Effector memory CD4-positive, alpha-beta T cell (primary cell): ENCODE data around the gene ABHD12.

Source experiments
- DNase-seq, 3 donors: peaks; one replicate each; pipeline ENCODE4 v3.0.0-alpha.2; 2020
- H3K27ac ChIP-seq: 2 replicates; pipeline ENCODE4 v1.7.0; 2013; ENCODE audit warnings: mild to moderate bottlenecking, low read length, moderate library complexity; ENCODE audit not compliant: insufficient read depth, poor library complexity, severe bottlenecking
- H3K27me3 ChIP-seq: replicated peaks from 2 replicates; pipeline ENCODE4 v1.7.0; 2013; ENCODE audit warnings: mild to moderate bottlenecking, low read length; ENCODE audit not compliant: insufficient read depth, control insufficient read depth, poor library complexity, severe bottlenecking
- H3K36me3 ChIP-seq: 2 replicates; pipeline ENCODE4 v1.7.0; 2013; ENCODE audit warnings: mild to moderate bottlenecking, low read length, moderate library complexity; ENCODE audit not compliant: control insufficient read depth, insufficient read depth
- H3K4me1 ChIP-seq: 2 replicates; pipeline ENCODE4 v1.7.0; 2013; ENCODE audit warnings: low read length, mild to moderate bottlenecking; ENCODE audit not compliant: control insufficient read depth, insufficient read depth, poor library complexity, severe bottlenecking
- H3K4me3 ChIP-seq: 2 replicates; pipeline ENCODE4 v1.7.0; 2013; ENCODE audit warnings: low read length, low read depth, mild to moderate bottlenecking; ENCODE audit not compliant: insufficient read depth, poor library complexity, severe bottlenecking
- H3K9me3 ChIP-seq: 2 replicates; pipeline ENCODE4 v1.7.0; 2013; ENCODE audit warnings: mild to moderate bottlenecking, low read length, moderate library complexity; ENCODE audit not compliant: control insufficient read depth

Gene ABHD12

DNA sequence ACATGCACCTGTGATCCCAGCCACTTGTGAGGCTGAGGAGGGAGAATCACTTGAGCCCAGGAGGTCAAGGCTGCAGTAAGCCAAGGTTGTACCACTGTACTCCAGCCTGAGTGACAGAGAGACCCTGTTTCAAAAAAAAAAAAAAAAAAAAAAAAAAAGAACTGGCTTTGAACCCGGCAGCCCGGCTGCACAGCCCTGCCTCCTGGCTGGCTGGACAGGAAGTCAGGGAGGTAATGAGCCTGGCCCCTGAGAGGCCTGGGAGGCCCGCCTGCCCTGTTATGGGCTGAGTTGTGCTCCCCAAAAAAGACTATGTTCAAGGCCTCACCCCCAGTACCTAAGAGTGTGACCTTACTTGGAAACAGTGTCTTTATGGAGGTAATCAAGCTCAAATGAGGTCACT lies 65.6 kb downstream of the ABHD12 start:
- Histone ChIP-seq H3K4me1 (peaks cover 4% of the 10 kb centered on the region), H3K9me3 (no peaks in the 10 kb centered on the region), H3K27me3 (no peaks in the 10 kb centered on the region), H3K27ac (no peak overlapping the region), H3K36me3 (peaks cover 7% of the 10 kb centered on the region), H3K4me3 (no peak overlapping the region)
- no peak for DNase-seq

DNA sequence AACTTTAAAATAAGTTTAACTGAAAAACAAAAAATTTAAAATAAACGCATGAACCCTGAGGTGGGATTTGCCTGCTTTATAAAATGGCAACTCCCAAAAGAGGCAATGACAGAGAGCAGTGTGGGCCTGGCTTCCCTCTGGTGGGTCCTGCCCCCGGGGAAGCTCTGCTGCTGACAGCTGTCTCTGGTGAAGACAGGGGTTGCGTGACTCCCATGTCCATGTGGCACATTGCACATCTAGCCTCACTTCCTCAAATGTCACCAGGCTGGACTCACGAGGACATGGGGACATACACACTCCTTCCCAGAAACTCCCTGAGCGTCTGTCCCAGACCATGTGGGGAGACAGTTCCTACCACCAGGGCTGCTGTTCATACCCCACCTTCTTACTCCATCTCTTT lies 66.2 kb downstream of the ABHD12 start:
- Histone ChIP-seq H3K27me3 (no peaks in the 10 kb centered on the region), H3K27ac (no peak overlapping the region)
- no peak for DNase-seq

DNA sequence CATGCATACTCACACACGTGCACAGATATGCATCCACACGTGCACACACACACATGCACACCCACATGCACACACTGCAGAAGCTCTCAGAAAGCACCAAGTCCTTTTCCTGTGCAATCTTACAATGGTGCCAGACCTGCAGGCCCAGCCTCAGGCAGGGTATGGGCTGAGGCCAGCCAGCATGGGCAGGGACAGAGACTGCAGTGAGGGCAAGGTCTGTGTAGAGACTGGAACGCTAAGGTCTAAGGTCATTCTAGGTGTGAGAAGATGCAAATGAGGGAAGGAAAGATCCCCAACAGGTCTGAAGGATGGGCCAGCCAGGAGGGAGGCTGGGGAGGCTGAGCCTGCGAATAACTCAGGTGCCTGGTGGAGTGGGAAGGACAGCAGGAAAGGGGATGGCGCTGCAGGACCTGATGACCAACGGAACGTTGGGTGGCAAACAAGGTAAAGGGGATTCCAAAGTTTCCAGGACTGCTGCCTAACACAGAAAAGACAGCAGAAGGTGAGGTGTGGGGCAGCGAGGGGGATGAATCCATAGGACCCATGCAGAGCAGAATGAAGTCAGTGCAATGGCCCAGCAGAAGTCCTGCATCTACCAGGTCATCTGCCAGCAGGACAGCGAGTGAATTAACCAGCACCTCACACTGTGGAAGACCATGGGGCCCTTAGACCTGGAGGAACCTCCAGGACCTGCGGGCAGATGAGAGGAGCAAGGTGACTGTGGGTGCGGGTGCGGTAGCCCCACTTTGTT lies 67.0 kb downstream of the ABHD12 start:
- peaks cover 9% of the 10 kb centered on the region for H3K36me3 ChIP-seq
- DNase-seq, result no peak
- H3K9me3 ChIP-seq, result no peaks in the 10 kb centered on the region
- no peaks in the 10 kb centered on the region for H3K4me1 ChIP-seq
- H3K27ac ChIP-seq, result no peak overlapping the region
- no peaks in the 10 kb centered on the region for H3K27me3 ChIP-seq
- H3K4me3 ChIP-seq, result no peak overlapping the region

More for the DNA sequence above, 66.2 kb downstream of the ABHD12 start:
- Histone ChIP-seq H3K4me3 (no peak overlapping the region), H3K9me3 (no peaks in the 10 kb centered on the region), H3K4me1 (peaks cover 1% of the 10 kb centered on the region), H3K36me3 (peaks cover 9% of the 10 kb centered on the region)

DNA sequence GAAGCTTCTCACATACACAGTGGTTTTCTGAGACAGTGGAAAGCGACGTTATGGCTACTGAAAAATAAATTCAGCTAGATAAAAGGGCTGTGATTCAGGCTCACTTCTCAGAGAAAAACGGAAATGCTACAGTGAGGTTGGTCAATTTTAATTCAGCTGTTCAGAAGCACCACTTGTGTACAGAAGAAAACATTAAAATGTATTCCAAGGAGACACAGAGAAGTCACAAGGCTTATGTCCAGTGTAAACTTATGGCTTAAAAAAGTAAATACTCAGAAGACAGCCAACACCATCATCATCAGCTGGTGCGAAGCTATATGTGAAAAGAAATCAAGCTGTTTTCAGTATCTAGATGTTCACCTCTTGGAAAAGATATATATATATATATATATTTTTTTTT lies 68.6 kb downstream of the ABHD12 start:
- H3K36me3 ChIP-seq, result peaks cover 9% of the 10 kb centered on the region
- no peak overlapping the region for H3K27ac ChIP-seq
- H3K4me1 ChIP-seq, result no peaks in the 10 kb centered on the region
- H3K4me3 ChIP-seq, result no peak overlapping the region
- no peak for DNase-seq
- no peaks in the 10 kb centered on the region for H3K27me3 ChIP-seq
- no peaks in the 10 kb centered on the region for H3K9me3 ChIP-seq

- no peak for DNase-seq
- Histone ChIP-seq H3K4me3 (no peak overlapping the region), H3K27ac (no peak overlapping the region), H3K4me1 (no peaks in the 10 kb centered on the region), H3K27me3 (no peaks in the 10 kb centered on the region), H3K9me3 (no peaks in the 10 kb centered on the region), H3K36me3 (peaks cover 9% of the 10 kb centered on the region)
These were observed 69.3 kb downstream of the ABHD12 start for GRCh38 chr20:25321262-25321831.

DNA sequence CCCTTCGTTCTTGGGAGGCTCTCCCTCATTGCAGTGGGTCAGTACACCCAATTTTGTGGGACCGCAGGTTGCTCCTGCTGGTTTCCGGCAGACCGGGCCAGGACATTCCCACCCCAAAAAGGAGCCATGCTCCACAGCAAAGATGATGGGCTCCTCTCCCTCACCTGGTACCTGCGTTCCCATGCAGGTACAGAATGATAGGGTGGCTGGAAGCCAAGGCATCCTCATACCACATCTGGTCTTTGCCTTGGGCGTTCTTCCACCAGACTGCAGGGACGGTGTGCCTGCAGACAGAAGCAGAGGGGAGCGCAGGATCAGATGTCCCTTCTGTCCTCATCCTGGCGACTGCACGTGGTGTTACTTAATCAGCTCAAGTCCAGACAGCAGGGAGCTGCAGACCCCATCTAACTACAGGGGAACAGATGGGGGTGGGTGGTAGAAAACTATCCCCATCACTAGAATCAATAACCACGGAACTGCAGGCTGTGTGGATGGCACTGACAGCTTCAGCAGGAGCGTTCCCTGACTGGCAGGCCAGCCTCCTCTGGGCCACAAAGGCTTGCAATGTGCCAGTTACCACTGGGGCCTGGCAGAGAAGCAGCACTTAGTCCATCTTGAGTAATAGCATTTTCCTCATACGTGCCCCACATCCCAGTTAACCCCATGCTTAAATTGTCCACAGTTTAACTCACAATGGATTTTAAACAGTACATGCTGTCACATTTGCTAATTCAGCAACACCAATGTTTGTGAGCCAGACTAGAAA lies 70.4 kb downstream of the ABHD12 start:
- H3K36me3 ChIP-seq, result peaks cover 9% of the 10 kb centered on the region
- H3K4me1 ChIP-seq, result no peaks in the 10 kb centered on the region
- no peaks in the 10 kb centered on the region for H3K27me3 ChIP-seq

DNA sequence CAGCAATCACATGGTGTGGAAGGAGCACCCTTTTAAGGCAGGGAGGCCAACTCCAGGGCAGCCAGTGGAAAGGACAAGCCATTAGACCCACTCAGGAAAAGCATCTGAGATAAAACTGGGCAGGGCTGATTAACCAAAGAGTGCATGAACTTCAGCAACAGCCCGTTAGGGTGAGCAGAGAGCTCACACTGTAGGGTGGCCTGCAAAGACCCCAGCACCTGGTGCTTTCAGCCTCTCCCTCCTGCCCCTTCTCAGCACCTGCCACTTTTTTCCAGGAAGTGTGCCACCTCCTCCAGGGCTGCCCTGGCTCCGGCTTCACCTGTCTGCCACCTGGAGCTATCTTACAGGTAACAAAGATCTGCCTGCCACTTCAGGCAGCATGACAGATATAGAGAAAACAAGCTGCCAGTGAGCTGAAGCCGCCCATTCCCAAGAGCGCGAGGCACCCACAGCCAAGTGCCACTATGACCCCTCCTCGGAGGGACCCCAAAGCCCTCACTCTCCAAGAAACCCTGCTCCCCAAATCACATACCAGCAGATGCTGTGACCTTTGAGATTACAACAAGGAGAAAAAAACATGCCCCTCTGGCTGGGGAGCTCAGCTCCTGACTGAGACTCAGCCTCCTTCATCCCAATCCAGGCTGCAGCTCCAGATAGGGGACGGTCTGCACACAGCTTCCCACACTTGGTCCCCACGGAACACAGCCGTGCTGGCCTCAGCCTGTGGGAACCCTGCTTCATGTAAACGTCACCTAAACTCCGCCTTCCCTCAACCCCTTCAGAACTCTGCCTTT lies 71.2 kb downstream of the ABHD12 start:
- Histone ChIP-seq H3K36me3 (peaks cover 12% of the 10 kb centered on the region), H3K4me3 (no peak overlapping the region), H3K27ac (no peak overlapping the region), H3K27me3 (no peaks in the 10 kb centered on the region), H3K4me1 (no peaks in the 10 kb centered on the region), H3K9me3 (no peaks in the 10 kb centered on the region)
- no peak for DNase-seq

More for the DNA sequence above, 70.4 kb downstream of the ABHD12 start:
- no peak overlapping the region for H3K27ac ChIP-seq
- no peak for DNase-seq
- H3K9me3 ChIP-seq, result no peaks in the 10 kb centered on the region
- no peak overlapping the region for H3K4me3 ChIP-seq

GRCh38 chr20:25318471-25319240 lies 72.0 kb downstream of the ABHD12 start:
- Histone ChIP-seq H3K4me3 (no peak overlapping the region), H3K4me1 (no peaks in the 10 kb centered on the region), H3K27me3 (no peaks in the 10 kb centered on the region), H3K27ac (no peak overlapping the region), H3K36me3 (peaks cover 12% of the 10 kb centered on the region), H3K9me3 (no peaks in the 10 kb centered on the region)
- no peak for DNase-seq

- Histone ChIP-seq H3K27ac (no peak overlapping the region), H3K4me3 (no peak overlapping the region), H3K4me1 (no peaks in the 10 kb centered on the region), H3K27me3 (no peaks in the 10 kb centered on the region), H3K9me3 (no peaks in the 10 kb centered on the region), H3K36me3 (peaks cover 12% of the 10 kb centered on the region)
- DNase-seq, result no peak
These were observed 73.1 kb downstream of the ABHD12 start for GRCh38 chr20:25317351-25318075.
